ENCODE measurements around the gene COL21A1.

COL21A1 gene

DNA sequence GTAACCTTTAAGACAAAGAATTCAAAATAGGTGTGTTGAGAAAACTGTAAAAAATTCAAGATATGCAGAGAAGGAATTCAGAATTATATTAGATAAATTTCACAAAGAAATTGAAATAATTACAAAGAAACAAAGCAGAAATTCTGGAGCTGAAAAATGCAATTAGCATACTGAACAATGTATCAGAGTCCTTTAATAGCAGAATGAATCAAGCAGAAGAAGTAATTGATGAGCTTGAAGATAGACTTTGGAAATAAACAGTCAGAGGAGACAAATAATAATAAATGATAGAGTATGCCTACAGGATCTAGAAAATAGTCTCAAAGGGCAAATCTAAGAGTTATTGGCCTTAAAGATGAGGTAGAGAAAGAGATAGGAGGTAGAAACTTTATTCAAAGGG, 131.7 kb downstream of the COL21A1 start:
- in situ Hi-C loops (cut with HindIII; ENCODE audit: low sequenced_read_pairs): no loop called here
- no peak for DNase-seq (ENCODE audit: low read depth)
- no peak overlapping the region for H3K4me3 ChIP-seq (ENCODE audit: low read depth, low read length)
- TF ChIP-seq, protein P1, sequence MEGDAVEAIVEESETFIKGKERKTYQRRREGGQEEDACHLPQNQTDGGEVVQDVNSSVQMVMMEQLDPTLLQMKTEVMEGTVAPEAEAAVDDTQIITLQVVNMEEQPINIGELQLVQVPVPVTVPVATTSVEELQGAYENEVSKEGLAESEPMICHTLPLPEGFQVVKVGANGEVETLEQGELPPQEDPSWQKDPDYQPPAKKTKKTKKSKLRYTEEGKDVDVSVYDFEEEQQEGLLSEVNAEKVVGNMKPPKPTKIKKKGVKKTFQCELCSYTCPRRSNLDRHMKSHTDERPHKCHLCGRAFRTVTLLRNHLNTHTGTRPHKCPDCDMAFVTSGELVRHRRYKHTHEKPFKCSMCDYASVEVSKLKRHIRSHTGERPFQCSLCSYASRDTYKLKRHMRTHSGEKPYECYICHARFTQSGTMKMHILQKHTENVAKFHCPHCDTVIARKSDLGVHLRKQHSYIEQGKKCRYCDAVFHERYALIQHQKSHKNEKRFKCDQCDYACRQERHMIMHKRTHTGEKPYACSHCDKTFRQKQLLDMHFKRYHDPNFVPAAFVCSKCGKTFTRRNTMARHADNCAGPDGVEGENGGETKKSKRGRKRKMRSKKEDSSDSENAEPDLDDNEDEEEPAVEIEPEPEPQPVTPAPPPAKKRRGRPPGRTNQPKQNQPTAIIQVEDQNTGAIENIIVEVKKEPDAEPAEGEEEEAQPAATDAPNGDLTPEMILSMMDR (IDR thresholded peaks at IDR 0.05; ENCODE audit: low read depth, low read length, missing control alignments): no peak

DNA sequence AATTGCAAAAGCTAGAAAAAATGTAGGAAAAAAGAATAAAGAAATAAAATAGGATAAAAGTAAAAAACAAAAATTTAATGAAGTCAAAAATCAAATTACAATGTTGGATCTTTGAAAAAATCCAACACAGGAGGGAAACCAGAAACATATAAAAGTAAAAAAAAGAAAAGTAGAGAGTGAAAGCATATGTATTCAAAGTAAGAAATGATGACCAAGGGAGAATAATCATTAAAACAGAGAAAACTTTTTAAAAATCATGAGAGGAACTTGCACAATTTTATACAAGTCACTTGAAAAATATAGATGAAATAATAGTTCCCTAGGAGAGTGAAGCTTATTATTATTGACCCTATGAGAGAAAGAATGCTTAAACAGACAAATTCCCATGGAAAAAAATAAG, 138.2 kb downstream of the COL21A1 start:
- in situ Hi-C loops (cut with HindIII; ENCODE audit: low sequenced_read_pairs): no loop called here
- DNase-seq (ENCODE audit: low read depth): no peak
- TF ChIP-seq, protein P1 (IDR thresholded peaks at IDR 0.05; ENCODE audit: low read depth, low read length, missing control alignments): no peak
- no peak overlapping the region for H3K4me3 ChIP-seq (ENCODE audit: low read depth, low read length)

DNA sequence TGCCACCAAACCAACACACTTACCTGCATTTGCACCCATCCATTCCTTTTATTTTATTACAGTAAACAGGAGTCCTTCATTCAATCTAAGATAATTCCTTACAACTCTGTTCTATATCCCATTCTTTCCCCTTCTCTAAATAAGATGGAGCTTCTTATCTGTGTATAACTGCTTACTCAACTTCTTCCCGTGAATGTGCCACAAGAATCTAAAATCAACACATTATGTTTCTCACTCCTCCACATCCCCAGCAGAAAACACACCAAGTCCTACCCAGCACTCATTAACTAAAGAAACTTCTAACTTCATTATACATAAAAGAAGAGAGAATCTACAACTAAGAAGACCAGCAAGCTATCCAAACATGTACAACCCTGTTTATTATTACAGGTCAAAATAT, 141.1 kb downstream of the COL21A1 start:
- H3K4me3 ChIP-seq (ENCODE audit: low read depth, low read length): no peak overlapping the region
- in situ Hi-C loops (cut with HindIII; ENCODE audit: low sequenced_read_pairs): no loop called here
- DNase-seq (ENCODE audit: low read depth): no peak
- TF ChIP-seq, protein P1 (IDR thresholded peaks at IDR 0.05; ENCODE audit: low read depth, low read length, missing control alignments): no peak

DNA sequence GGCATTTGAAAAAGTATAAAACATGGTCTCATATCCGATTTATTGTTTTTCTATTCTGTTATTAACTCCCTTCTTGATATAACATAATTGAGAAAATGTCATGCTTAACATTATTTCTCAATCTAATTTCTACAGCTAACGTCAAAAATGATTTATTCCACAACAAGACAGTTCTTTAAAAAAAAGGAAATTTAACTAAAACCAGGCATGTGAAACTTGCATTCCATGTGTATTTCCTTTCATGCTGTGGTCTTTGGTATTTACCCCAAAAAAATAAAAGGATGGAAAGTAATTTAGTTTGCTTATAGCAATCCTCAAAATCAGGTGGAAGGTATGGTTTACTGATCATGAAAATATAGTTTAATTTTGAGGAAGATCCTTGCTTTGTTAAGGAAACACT, 142.8 kb downstream of the COL21A1 start:
- TF ChIP-seq, protein P1 (IDR thresholded peaks at IDR 0.05; ENCODE audit: low read depth, low read length, missing control alignments): no peak

DNA sequence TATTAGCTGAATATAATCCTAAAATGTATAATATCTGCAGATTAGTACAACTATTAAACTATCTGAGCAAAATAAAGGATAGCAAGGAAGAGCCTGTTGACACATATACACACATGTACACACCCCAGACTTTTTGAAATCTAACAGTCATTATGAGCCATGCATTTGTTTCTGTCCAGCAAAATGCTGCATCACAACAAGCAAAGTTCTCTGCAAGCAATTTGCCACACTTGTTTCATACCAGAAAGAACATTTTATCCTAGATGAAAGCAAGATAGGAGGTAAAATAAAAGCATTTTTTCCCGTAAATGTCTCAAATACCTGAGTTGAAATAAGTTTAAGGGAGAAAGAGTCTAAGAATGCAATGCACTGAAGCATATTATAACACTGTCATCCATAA, 145.2 kb downstream of the COL21A1 start:
- in situ Hi-C loops (cut with HindIII; ENCODE audit: low sequenced_read_pairs): no loop called here
- no peak for DNase-seq (ENCODE audit: low read depth)
- H3K4me3 ChIP-seq (ENCODE audit: low read depth, low read length): no peak overlapping the region
- TF ChIP-seq, protein P1 (IDR thresholded peaks at IDR 0.05; ENCODE audit: low read depth, low read length, missing control alignments): no peak

More for the DNA sequence above, 142.8 kb downstream of the COL21A1 start:
- H3K4me3 ChIP-seq (ENCODE audit: low read depth, low read length): no peak overlapping the region
- in situ Hi-C loops (cut with HindIII; ENCODE audit: low sequenced_read_pairs): no loop called here
- DNase-seq (ENCODE audit: low read depth): no peak

DNA sequence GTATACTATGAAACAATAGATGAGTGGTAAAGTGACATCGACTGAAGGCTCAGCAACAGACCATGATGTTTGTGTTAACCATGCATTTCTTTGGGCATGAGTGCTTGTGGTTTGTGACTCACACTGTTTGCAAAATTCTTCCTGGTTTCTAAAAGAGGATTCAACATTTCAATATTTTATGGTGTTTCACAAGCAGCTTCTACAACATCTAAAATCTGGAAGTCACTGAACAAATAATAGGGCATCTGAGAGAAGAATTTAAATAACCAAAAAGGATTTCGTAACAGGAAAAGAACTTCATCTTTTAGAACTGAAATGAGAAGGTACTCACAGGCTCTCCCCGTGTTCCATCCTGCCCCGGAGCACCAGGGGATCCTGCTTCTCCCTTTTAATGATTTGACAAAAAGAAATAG, 146.2 kb downstream of the COL21A1 start:
- DNase-seq (ENCODE audit: low read depth): peak; percentile 96
- in situ Hi-C loops (cut with HindIII; ENCODE audit: low sequenced_read_pairs): no loop called here
- TF ChIP-seq, protein P1 (IDR thresholded peaks at IDR 0.05; ENCODE audit: low read depth, low read length, missing control alignments): no peak
- H3K4me3 ChIP-seq (ENCODE audit: low read depth, low read length): no peak overlapping the region

All from astrocyte of the cerebellum (primary cell).